Hematopoietic multipotent progenitor cell treated with erythropoietin and hydrocortisone succinate and interleukin-3 and kit ligand, for 15 days (in vitro differentiated cells): ENCODE data around the gene LRP2.

Experiments
- DNase-seq: peaks from one replicate; pipeline ENCODE4 v3.0.0-alpha.2; 2015; ENCODE audit warnings: low spot score

LRP2 gene

GRCh38 chr2:169090133-169090820 is 272.1 kb downstream of the LRP2 start:
- no peak for DNase-seq

GRCh38 chr2:169089182-169089581 is 273.2 kb downstream of the LRP2 start:
- no peak for DNase-seq

GRCh38 chr2:169087757-169088379 is 274.5 kb downstream of the LRP2 start:
- DNase-seq: no peak

- DNase-seq: no peak
These were observed 275.4 kb downstream of the LRP2 start for GRCh38 chr2:169086893-169087467.

GRCh38 chr2:169082995-169083394 is 279.3 kb downstream of the LRP2 start:
- no peak for DNase-seq

GRCh38 chr2:169081551-169081950 is 280.8 kb downstream of the LRP2 start:
- no peak for DNase-seq

- DNase-seq: no peak
These were observed 281.9 kb downstream of the LRP2 start for GRCh38 chr2:169080250-169081069.

- no peak for DNase-seq
These were observed 284.6 kb downstream of the LRP2 start for GRCh38 chr2:169077674-169078240.
